Naive thymus-derived CD4-positive, alpha-beta T cell (primary cell): ENCODE data around the gene GRM5. TPM values are rescaled to one million over a fixed set of nuclear protein-coding genes. Genes with fewer than 3 reads are reported as not detected.

Experiments used
- ATAC-seq: fragments of 150-1000 bp; cut with Tn5 transposase; 2 replicates; pipeline ENCODE4 v1.10.0; 2021; ENCODE audit warnings: mild to moderate bottlenecking, moderate library complexity
- CTCF ChIA-PET: fragments of 350-600 bp; sonication (Branson Sonifier 250); formaldehyde crosslinking; loops from one replicate; lab custom pipeline; 2021; ENCODE audit warnings: antibody characterized with exemption; lab: Charles Lee
- POLR2A ChIA-PET: fragments of 350-600 bp; sonication (Branson Sonifier 250); formaldehyde crosslinking; loops from one replicate; lab custom pipeline; 2021; ENCODE audit warnings: antibody characterized with exemption, inconsistent platforms; lab: Charles Lee
- DNase-seq, 9 donors: peaks; one replicate each; pipeline versions ENCODE4 v3.0.0 to v3.0.0-alpha.2; 2020 to 2022; ENCODE audit warnings: mixed read lengths in 1 of 9
- H3K27ac ChIP-seq: one replicate; pipeline ENCODE4 v1.7.0; 2013; ENCODE audit warnings: mild to moderate bottlenecking, low read depth, low read length, moderate library complexity
- H3K27me3 ChIP-seq, 2 donors: one replicate each; pipeline ENCODE4 v1.7.0; 2013; ENCODE audit warnings: low read length in 2 of 2, mild to moderate bottlenecking in 2 of 2, moderate library complexity in 2 of 2; ENCODE audit not compliant: control insufficient read depth in 2 of 2, insufficient read depth in 2 of 2
- H3K36me3 ChIP-seq, 3 experiments: 1 replicate in 2 of 3; 2 replicates in 1 of 3; pipeline ENCODE4 v1.7.0; 2013; ENCODE audit warnings: low read length in 3 of 3, mild to moderate bottlenecking in 3 of 3, moderate library complexity in 1 of 3; ENCODE audit not compliant: insufficient read depth in 3 of 3, control insufficient read depth in 2 of 3
- H3K4me1 ChIP-seq, 2 donors: one replicate each; pipeline ENCODE4 v1.7.0; 2013; ENCODE audit warnings: low read length in 2 of 2, mild to moderate bottlenecking in 2 of 2, moderate library complexity in 1 of 2; ENCODE audit not compliant: control insufficient read depth in 2 of 2, insufficient read depth in 2 of 2
- H3K4me3 ChIP-seq: 2 replicates; pipeline ENCODE4 v1.7.0; 2013; ENCODE audit warnings: mild to moderate bottlenecking, low read length
- H3K9me3 ChIP-seq, 3 experiments: 1 replicate in 2 of 3; 2 replicates in 1 of 3; pipeline ENCODE4 v1.7.0; 2013; ENCODE audit warnings: low read length in 3 of 3; ENCODE audit not compliant: control insufficient read depth in 2 of 3
- H3K27ac Mint-ChIP-seq, 9 donors: one replicate each; pipeline ENCODE4 v1.8.0; 2020 to 2022; ENCODE audit warnings: mixed read lengths in 9 of 9, mild to moderate bottlenecking in 8 of 9, moderate library complexity in 5 of 9, inconsistent platforms in 2 of 9
- H3K27me3 Mint-ChIP-seq, 5 donors: one replicate each; pipeline ENCODE4 v1.8.0; 2021 to 2022; ENCODE audit warnings: mixed read lengths in 5 of 5, mild to moderate bottlenecking in 1 of 5
- H3K36me3 Mint-ChIP-seq, 5 donors: one replicate each; pipeline ENCODE4 v1.8.0; 2020 to 2022; ENCODE audit warnings: mixed read lengths in 5 of 5, mild to moderate bottlenecking in 3 of 5, inconsistent platforms in 1 of 5
- H3K4me1 Mint-ChIP-seq, 7 donors: one replicate each; pipeline ENCODE4 v1.8.0; 2020 to 2022; ENCODE audit warnings: mixed read lengths in 7 of 7, mild to moderate bottlenecking in 3 of 7, inconsistent platforms in 1 of 7
- H3K4me3 Mint-ChIP-seq, 10 donors: one replicate each; pipeline ENCODE4 v1.8.0; 2020 to 2022; ENCODE audit warnings: mild to moderate bottlenecking in 10 of 10, mixed read lengths in 10 of 10, moderate library complexity in 6 of 10, inconsistent platforms in 2 of 10
- H3K9me3 Mint-ChIP-seq, 11 donors: one replicate each; pipeline ENCODE4 v1.8.0; 2020 to 2022; ENCODE audit warnings: mixed read lengths in 11 of 11, mild to moderate bottlenecking in 4 of 11, inconsistent platforms in 1 of 11, moderate library complexity in 1 of 11
- intact Hi-C, 2 donors: fragments of 100-400 bp; cut with micrococcal nuclease; formaldehyde crosslinking; loops; one replicate each; pipeline ENCODE4 v1.15.1; 2023
- polyA plus RNA-seq, 2 donors: library from polyadenylated mRNA; unstranded; fragments of 300-500 nt; fragmentation: Illumina TruSeq; gene quantifications; one replicate each; pipeline ENCODE4 v1.2.3, GENCODE V29; 2021
- total RNA-seq, 6 experiments: library from RNA in 5 of 6; stranded (reverse) in 5 of 6; gene quantifications; 1 replicate in 5 of 6; 2 replicates in 1 of 6; pipeline ENCODE4 v1.2.3 and lab custom pipeline; 2021 to 2026

Gene GRM5
- total and polyA plus RNA-seq, 7 experiments from 2014 or later, result not detected

- H3K27me3 ChIP-seq, result no peaks in the 10 kb centered on the region
- Mint-ChIP-seq H3K4me3 (no peak overlapping the region), H3K36me3 (peaks cover 0 to 9% (median 0%) of the 10 kb centered on the region in 5 donors), H3K27me3 (peaks cover 0 to 4% (median 0%) of the 10 kb centered on the region in 5 donors), H3K4me1 (peaks cover 0 to 6% (median 0%) of the 10 kb centered on the region in 7 donors), H3K27ac (no peak overlapping the region), H3K9me3 (peaks cover 0 to 11% (median 3%) of the 10 kb centered on the region in 11 donors)
- no peak overlapping the region for H3K4me3 ChIP-seq
- CTCF ChIA-PET, result no interaction called here
- H3K36me3 ChIP-seq, result no peaks in the 10 kb centered on the region
- H3K4me1 ChIP-seq, result no peaks in the 10 kb centered on the region
- intact Hi-C loops, result no loop called here
- ATAC-seq (no peak), DNase-seq (no peak)
- no peaks in the 10 kb centered on the region for H3K9me3 ChIP-seq
- H3K27ac ChIP-seq, result no peak overlapping the region
- POLR2A ChIA-PET, result no interaction called here
Measured at GRCh38 chr11:88617226-88617625, 448.6 kb downstream of the GRM5 start.

- Histone ChIP-seq H3K27ac (no peak overlapping the region), H3K27me3 (no peaks in the 10 kb centered on the region), H3K36me3 (no peaks in the 10 kb centered on the region), H3K4me3 (no peak overlapping the region), H3K9me3 (no peaks in the 10 kb centered on the region), H3K4me1 (no peaks in the 10 kb centered on the region)
- peaks cover 0 to 11% (median 0%) of the 10 kb centered on the region in 11 donors for H3K9me3 Mint-ChIP-seq
- peaks cover 0 to 4% (median 0%) of the 10 kb centered on the region in 5 donors for H3K36me3 Mint-ChIP-seq
- peak overlapping the region in 1 of 9 donors; percentile 22 for H3K27ac Mint-ChIP-seq
- ATAC-seq (no peak), DNase-seq (no peak)
- ChIA-PET CTCF (no interaction called here), POLR2A (no interaction called here)
- H3K27me3 Mint-ChIP-seq, result peaks cover 0 to 5% (median 0%) of the 10 kb centered on the region in 5 donors
- H3K4me3 Mint-ChIP-seq, result no peak overlapping the region
- H3K4me1 Mint-ChIP-seq, result no peaks in the 10 kb centered on the region
- intact Hi-C loops, result no loop called here
Measured at GRCh38 chr11:88604260-88604659, 461.5 kb downstream of the GRM5 start.

GRCh38 chr11:88603091-88603867, 462.5 kb downstream of the GRM5 start:
- no peak for ATAC-seq
- ChIA-PET CTCF (no interaction called here), POLR2A (interaction anchor here (0.5 kb wide), 1 partner anchor 242 kb away, joined by 4 read pairs; no protein-coding TSS in a partner anchor)
- Histone ChIP-seq H3K4me3 (no peak overlapping the region), H3K9me3 (no peaks in the 10 kb centered on the region), H3K36me3 (no peaks in the 10 kb centered on the region), H3K27ac (no peak overlapping the region), H3K27me3 (no peaks in the 10 kb centered on the region), H3K4me1 (no peaks in the 10 kb centered on the region)
- Mint-ChIP-seq H3K27ac (no peak overlapping the region), H3K4me1 (peaks cover 0 to 4% (median 4%) of the 10 kb centered on the region in 7 donors), H3K4me3 (no peak overlapping the region), H3K9me3 (peaks cover 0 to 7% (median 0%) of the 10 kb centered on the region in 11 donors), H3K27me3 (peaks cover 0 to 5% (median 0%) of the 10 kb centered on the region in 5 donors), H3K36me3 (peaks cover 0 to 4% (median 0%) of the 10 kb centered on the region in 5 donors)
- intact Hi-C loops, result no loop called here
- DNase-seq, result no peak

- Mint-ChIP-seq H3K9me3 (peaks cover 0 to 2% (median 0%) of the 10 kb centered on the region in 11 donors), H3K27me3 (peaks cover 0 to 5% (median 0%) of the 10 kb centered on the region in 5 donors), H3K4me1 (peaks cover 0 to 18% (median 15%) of the 10 kb centered on the region in 7 donors), H3K36me3 (no peaks in the 10 kb centered on the region), H3K27ac (peak overlapping the region in 7 of 9 donors; percentile 9 to 81 (median 55)), H3K4me3 (peak overlapping the region in 5 of 10 donors; percentile 13 to 25 (median 23))
- intact Hi-C loops, result loop anchor here in 1 of 2 donors (2.0 kb wide), 1 partner anchor 21 kb away; no protein-coding TSS in a partner anchor
- Histone ChIP-seq H3K9me3 (no peaks in the 10 kb centered on the region), H3K27ac (no peak overlapping the region), H3K27me3 (no peaks in the 10 kb centered on the region), H3K4me1 (no peaks in the 10 kb centered on the region), H3K4me3 (no peak overlapping the region), H3K36me3 (no peaks in the 10 kb centered on the region)
- no peak for DNase-seq
- no peak for ATAC-seq
- ChIA-PET POLR2A (interaction anchor here (0.7 kb wide), 2 partner anchors 163 to 164 kb away, joined by 3 read pairs; no protein-coding TSS in a partner anchor), CTCF (no interaction called here)
Measured at GRCh38 chr11:88597387-88597786, 468.4 kb downstream of the GRM5 start.

GRCh38 chr11:88596786-88597185, 469.0 kb downstream of the GRM5 start:
- H3K9me3 ChIP-seq, result no peaks in the 10 kb centered on the region
- H3K27me3 ChIP-seq, result no peaks in the 10 kb centered on the region
- Mint-ChIP-seq H3K4me1 (peaks cover 0 to 18% (median 15%) of the 10 kb centered on the region in 7 donors), H3K4me3 (no peak overlapping the region), H3K36me3 (no peaks in the 10 kb centered on the region), H3K27ac (no peak overlapping the region), H3K9me3 (peaks cover 0 to 2% (median 0%) of the 10 kb centered on the region in 11 donors), H3K27me3 (peaks cover 0 to 5% (median 0%) of the 10 kb centered on the region in 5 donors)
- DNase-seq (no peak), ATAC-seq (no peak)
- H3K4me3 ChIP-seq, result no peak overlapping the region
- intact Hi-C loops, result loop anchor here in 1 of 2 donors (2.0 kb wide), 1 partner anchor 20 kb away; no protein-coding TSS in a partner anchor
- H3K36me3 ChIP-seq, result no peaks in the 10 kb centered on the region
- CTCF ChIA-PET, result no interaction called here
- POLR2A ChIA-PET, result interaction anchor here (0.7 kb wide), 1 partner anchor 163 kb away, joined by 3 read pairs; no protein-coding TSS in a partner anchor
- no peak overlapping the region for H3K27ac ChIP-seq
- no peaks in the 10 kb centered on the region for H3K4me1 ChIP-seq

- H3K27me3 Mint-ChIP-seq, result peaks cover 0 to 4% (median 0%) of the 10 kb centered on the region in 5 donors
- no peaks in the 10 kb centered on the region for H3K9me3 Mint-ChIP-seq
- Histone ChIP-seq H3K4me3 (no peak overlapping the region), H3K4me1 (no peaks in the 10 kb centered on the region), H3K36me3 (no peaks in the 10 kb centered on the region), H3K27me3 (no peaks in the 10 kb centered on the region), H3K27ac (no peak overlapping the region), H3K9me3 (no peaks in the 10 kb centered on the region)
- no peak for DNase-seq
- CTCF ChIA-PET, result interaction anchor here (0.6 kb wide), 1 partner anchor 11 kb away, joined by 3 read pairs; no protein-coding TSS in a partner anchor
- no peak overlapping the region for H3K27ac Mint-ChIP-seq
- no peak overlapping the region for H3K4me3 Mint-ChIP-seq
- POLR2A ChIA-PET, result no interaction called here
- peaks cover 0 to 18% (median 15%) of the 10 kb centered on the region in 7 donors for H3K4me1 Mint-ChIP-seq
- no peaks in the 10 kb centered on the region for H3K36me3 Mint-ChIP-seq
- intact Hi-C loops, result no loop called here
- no peak for ATAC-seq
Measured at GRCh38 chr11:88594274-88594950, 471.4 kb downstream of the GRM5 start.
